Esophagus muscularis mucosa (tissue), 3 donors: Measurements from ENCODE around the gene UMODL1.

Source experiments
- CTCF ChIP-seq, 3 experiments: fragments of 200-600 bp in 2 of 3; fragments of 450-650 bp in 1 of 3; sonication (generic) in 2 of 3; IDR thresholded peaks; one replicate each; pipeline ENCODE4 v1.5.1; 2017 to 2019; ENCODE audit warnings: antibody characterized with exemption in 3 of 3, mild to moderate bottlenecking in 2 of 3, moderate library complexity in 1 of 3
- POLR2A ChIP-seq: fragments of 450-650 bp; IDR thresholded peaks from one replicate; pipeline ENCODE4 v1.6.1; 2017; ENCODE audit warnings: antibody characterized with exemption, moderate library complexity, mild to moderate bottlenecking, low read depth

GRCh38 chr21:42106425-42106824 is 35.3 kb downstream of the UMODL1 start:
- TF ChIP-seq CTCF (IDR thresholded peaks at IDR 0.05) (no peak), POLR2A (no peak)
